Measurements from ENCODE around the gene CD300LD. TPM values are rescaled to one million over a fixed set of nuclear protein-coding genes. Genes with fewer than 3 reads are reported as not detected.
"Not testable (repeated sequence)": the region's sequence is repeated elsewhere in the genome, so short reads cannot be mapped to it uniquely, and the experiment has no call there.

CD300LD gene
- total RNA-seq, 1 experiment from 2014 or later: not detected

- peak; percentile 77 for DNase-seq (ENCODE audit: unreplicated experiment)
- POLR2A ChIA-PET: interaction anchor here (1.2 kb wide), 1 partner anchor 85 kb away, joined by 3 read pairs; no protein-coding TSS in a partner anchor
- no peak overlapping the region for H3K27ac Mint-ChIP-seq (ENCODE audit: low read depth, unreplicated experiment)
Measured at GRCh38 chr17:74565126-74565525, 27.0 kb downstream of the CD300LD start.

GRCh38 chr17:74563358-74563757 is 28.7 kb downstream of the CD300LD start:
- CTCF ChIA-PET: interaction anchor here (0.9 kb wide), 1 partner anchor 12 kb away, joined by 3 read pairs; no protein-coding TSS in a partner anchor
- no peaks in the 10 kb centered on the region for H3K36me3 Mint-ChIP-seq (ENCODE audit: insufficient read depth, unreplicated experiment)

More at GRCh38 chr17:74565126-74565525, 27.0 kb downstream of the CD300LD start:
- H3K9me3 Mint-ChIP-seq (ENCODE audit: unreplicated experiment): peaks cover 9% of the 10 kb centered on the region
- no TSS peak for BruUV-seq (replicated peaks)
- no peaks in the 10 kb centered on the region for H3K36me3 Mint-ChIP-seq (ENCODE audit: insufficient read depth, unreplicated experiment)
- no peaks in the 10 kb centered on the region for H3K27me3 Mint-ChIP-seq (ENCODE audit: insufficient read depth, unreplicated experiment)
- TF ChIP-seq CTCF (IDR thresholded peaks at IDR 0.05; ENCODE audit: unreplicated experiment): no peak
- intact Hi-C loops (cut with micrococcal nuclease): loop anchor here (10.0 kb wide), 1 partner anchor 300 kb away; no protein-coding TSS in a partner anchor
- CTCF ChIA-PET: interaction anchor here (1.1 to 2.3 kb wide), 3 partner anchors 9 to 64 kb away, joined by 3 to 8 read pairs (median 4); no protein-coding TSS in a partner anchor
- H3K4me3 Mint-ChIP-seq (ENCODE audit: unreplicated experiment): no peak overlapping the region
- H3K4me1 Mint-ChIP-seq (ENCODE audit: insufficient read depth, unreplicated experiment): peaks cover 27% of the 10 kb centered on the region

GRCh38 chr17:74561586-74561985 is 30.5 kb downstream of the CD300LD start:
- Mint-ChIP-seq H3K4me3 (ENCODE audit: unreplicated experiment) (no peak overlapping the region), H3K36me3 (ENCODE audit: insufficient read depth, unreplicated experiment) (no peaks in the 10 kb centered on the region), H3K4me1 (ENCODE audit: insufficient read depth, unreplicated experiment) (peaks cover 8% of the 10 kb centered on the region), H3K27ac (ENCODE audit: low read depth, unreplicated experiment) (no peak overlapping the region), H3K9me3 (ENCODE audit: unreplicated experiment) (peaks cover 9% of the 10 kb centered on the region), H3K27me3 (ENCODE audit: insufficient read depth, unreplicated experiment) (no peaks in the 10 kb centered on the region)
- no peak for DNase-seq (ENCODE audit: unreplicated experiment)
- intact Hi-C loops (cut with micrococcal nuclease): loop anchor here (10.0 kb wide), 1 partner anchor 303 kb away; no protein-coding TSS in a partner anchor
- BruUV-seq (replicated peaks): no TSS peak
- POLR2A ChIA-PET: no interaction called here
- TF ChIP-seq CTCF (IDR thresholded peaks at IDR 0.05; ENCODE audit: unreplicated experiment): no peak
- CTCF ChIA-PET: no interaction called here

More at GRCh38 chr17:74563358-74563757, 28.7 kb downstream of the CD300LD start:
- H3K9me3 Mint-ChIP-seq (ENCODE audit: unreplicated experiment): peaks cover 9% of the 10 kb centered on the region
- POLR2A ChIA-PET: no interaction called here
- H3K27ac Mint-ChIP-seq (ENCODE audit: low read depth, unreplicated experiment): no peak overlapping the region
- intact Hi-C loops (cut with micrococcal nuclease): loop anchor here (10.0 kb wide), 1 partner anchor 301 kb away; no protein-coding TSS in a partner anchor
- H3K4me1 Mint-ChIP-seq (ENCODE audit: insufficient read depth, unreplicated experiment): peaks cover 16% of the 10 kb centered on the region
- BruUV-seq (replicated peaks): no TSS peak
- no peaks in the 10 kb centered on the region for H3K27me3 Mint-ChIP-seq (ENCODE audit: insufficient read depth, unreplicated experiment)
- no peak for TF ChIP-seq CTCF (IDR thresholded peaks at IDR 0.05; ENCODE audit: unreplicated experiment)
- DNase-seq (ENCODE audit: unreplicated experiment): no peak
- H3K4me3 Mint-ChIP-seq (ENCODE audit: unreplicated experiment): no peak overlapping the region

- DNase-seq (ENCODE audit: unreplicated experiment): no peak
- no peaks in the 10 kb centered on the region for H3K36me3 Mint-ChIP-seq (ENCODE audit: insufficient read depth, unreplicated experiment)
- CTCF ChIA-PET: no interaction called here
- POLR2A ChIA-PET: no interaction called here
- H3K4me1 Mint-ChIP-seq (ENCODE audit: insufficient read depth, unreplicated experiment): no peaks in the 10 kb centered on the region
- no TSS peak for BruUV-seq (replicated peaks)
- intact Hi-C loops (cut with micrococcal nuclease): no loop called here
- peaks cover 9% of the 10 kb centered on the region for H3K9me3 Mint-ChIP-seq (ENCODE audit: unreplicated experiment)
- no peak overlapping the region for H3K27ac Mint-ChIP-seq (ENCODE audit: low read depth, unreplicated experiment)
- H3K27me3 Mint-ChIP-seq (ENCODE audit: insufficient read depth, unreplicated experiment): no peaks in the 10 kb centered on the region
- H3K4me3 Mint-ChIP-seq (ENCODE audit: unreplicated experiment): no peak overlapping the region
- TF ChIP-seq CTCF (IDR thresholded peaks at IDR 0.05; ENCODE audit: unreplicated experiment): no peak
Measured at GRCh38 chr17:74558882-74559519, 33.1 kb downstream of the CD300LD start.

GRCh38 chr17:74558402-74558801 is 33.7 kb downstream of the CD300LD start:
- POLR2A ChIA-PET: interaction anchor here (0.6 to 0.9 kb wide), 2 partner anchors 18 to 315 kb away, joined by 3 to 4 read pairs; no protein-coding TSS in a partner anchor
- CTCF ChIA-PET: interaction anchor here (2.1 kb wide), 1 partner anchor 8 kb away, joined by 9 read pairs; no protein-coding TSS in a partner anchor
- not testable (repeated sequence) for H3K9me3 Mint-ChIP-seq (ENCODE audit: unreplicated experiment)

More at GRCh38 chr17:74558402-74558801, 33.7 kb downstream of the CD300LD start:
- H3K27me3 Mint-ChIP-seq (ENCODE audit: insufficient read depth, unreplicated experiment); DNase-seq (ENCODE audit: unreplicated experiment); BruUV-seq (replicated peaks); H3K27ac Mint-ChIP-seq (ENCODE audit: low read depth, unreplicated experiment); H3K4me3 Mint-ChIP-seq (ENCODE audit: unreplicated experiment); H3K4me1 Mint-ChIP-seq (ENCODE audit: insufficient read depth, unreplicated experiment); intact Hi-C loops (cut with micrococcal nuclease); H3K36me3 Mint-ChIP-seq (ENCODE audit: insufficient read depth, unreplicated experiment): not testable (repeated sequence)
